Amygdala (tissue), 56 donors: ENCODE measurements around the gene ODAD3.
"Not testable (repeated sequence)": the region's sequence is repeated elsewhere in the genome, so short reads cannot be mapped to it uniquely, and the experiment has no call there.

ENCODE experiments used
- DNase-seq, 56 donors: peaks; one replicate each; lab custom pipeline; 2025; lab: John Stamatoyannopoulos, UW

Gene ODAD3

GRCh38 chr19:11414544-11414943 is 20.4 kb downstream of the ODAD3 start:
- DNase-seq = no peak

- DNase-seq = no peak
Observed at GRCh38 chr19:11410682-11411081, 24.2 kb downstream of the ODAD3 start.

GRCh38 chr19:11408591-11408990 is 26.3 kb downstream of the ODAD3 start:
- DNase-seq = no peak

- DNase-seq = not testable (repeated sequence)
Observed at GRCh38 chr19:11406703-11407236, 28.2 kb downstream of the ODAD3 start.

GRCh38 chr19:11405846-11406643 is 28.9 kb downstream of the ODAD3 start:
- peak in 1 of 56 donors; percentile 2 for DNase-seq

- no peak for DNase-seq
Observed at GRCh38 chr19:11404588-11405222, 30.2 kb downstream of the ODAD3 start.

GRCh38 chr19:11401808-11402543 is 32.9 kb downstream of the ODAD3 start:
- DNase-seq = no peak

GRCh38 chr19:11400798-11401197 is 34.1 kb downstream of the ODAD3 start:
- no peak for DNase-seq

- DNase-seq = no peak
Observed at GRCh38 chr19:11399667-11400066, 35.3 kb downstream of the ODAD3 start.

- no peak for DNase-seq
Observed at GRCh38 chr19:11397089-11397610, 37.8 kb downstream of the ODAD3 start.

- DNase-seq = no peak
Observed at GRCh38 chr19:11390933-11391680, 43.8 kb downstream of the ODAD3 start.

- no peak for DNase-seq
Observed at GRCh38 chr19:11390359-11390758, 44.6 kb downstream of the ODAD3 start.

GRCh38 chr19:11387162-11388034 is 47.5 kb downstream of the ODAD3 start:
- peak in 1 of 56 donors; percentile 1 for DNase-seq

- DNase-seq = no peak
Observed at GRCh38 chr19:11384778-11385129, 50.2 kb downstream of the ODAD3 start.

- DNase-seq = no peak
Observed at GRCh38 chr19:11383706-11384048, 51.2 kb downstream of the ODAD3 start.

GRCh38 chr19:11382898-11383705 is 51.8 kb downstream of the ODAD3 start:
- peak in 6 of 56 donors; percentile 5 to 30 (median 20) for DNase-seq

- peak; percentile 52 to 96 (median 87) for DNase-seq
Observed at GRCh38 chr19:11380653-11381537, 54.0 kb downstream of the ODAD3 start.
